Fibroblast of mammary gland (primary cell): ENCODE measurements around the gene WFIKKN1.
A peak's percentile ranks its signal among the peaks of the same experiment; 100 is the strongest.

Source experiments
- DNase-seq: peaks from one replicate; pipeline ENCODE4 v3.0.0-alpha.2; 2010; ENCODE audit warnings: low read depth
- H3K4me3 ChIP-seq: 2 replicates; pipeline ENCODE4 v1.5.1; 2011; ENCODE audit warnings: low read depth, mild to moderate bottlenecking, low read length, moderate library complexity; ENCODE audit not compliant: control insufficient read depth
- TF ChIP-seq, protein P1 (sequence below): conservative IDR thresholded peaks from 2 replicates; pipeline ENCODE4 v1.5.1; 2011; ENCODE audit warnings: low read depth, low read length, inconsistent platforms; ENCODE audit not compliant: control insufficient read depth, insufficient read depth

The WFIKKN1 gene

GRCh38 chr16:638034-638543 is 7.3 kb downstream of the WFIKKN1 start:
- DNase-seq, result no peak
- TF ChIP-seq, protein P1, sequence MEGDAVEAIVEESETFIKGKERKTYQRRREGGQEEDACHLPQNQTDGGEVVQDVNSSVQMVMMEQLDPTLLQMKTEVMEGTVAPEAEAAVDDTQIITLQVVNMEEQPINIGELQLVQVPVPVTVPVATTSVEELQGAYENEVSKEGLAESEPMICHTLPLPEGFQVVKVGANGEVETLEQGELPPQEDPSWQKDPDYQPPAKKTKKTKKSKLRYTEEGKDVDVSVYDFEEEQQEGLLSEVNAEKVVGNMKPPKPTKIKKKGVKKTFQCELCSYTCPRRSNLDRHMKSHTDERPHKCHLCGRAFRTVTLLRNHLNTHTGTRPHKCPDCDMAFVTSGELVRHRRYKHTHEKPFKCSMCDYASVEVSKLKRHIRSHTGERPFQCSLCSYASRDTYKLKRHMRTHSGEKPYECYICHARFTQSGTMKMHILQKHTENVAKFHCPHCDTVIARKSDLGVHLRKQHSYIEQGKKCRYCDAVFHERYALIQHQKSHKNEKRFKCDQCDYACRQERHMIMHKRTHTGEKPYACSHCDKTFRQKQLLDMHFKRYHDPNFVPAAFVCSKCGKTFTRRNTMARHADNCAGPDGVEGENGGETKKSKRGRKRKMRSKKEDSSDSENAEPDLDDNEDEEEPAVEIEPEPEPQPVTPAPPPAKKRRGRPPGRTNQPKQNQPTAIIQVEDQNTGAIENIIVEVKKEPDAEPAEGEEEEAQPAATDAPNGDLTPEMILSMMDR, result no peak
- H3K4me3 ChIP-seq, result no peak overlapping the region

GRCh38 chr16:638836-639235 is 8.1 kb downstream of the WFIKKN1 start:
- TF ChIP-seq, protein P1, result no peak
- no peak overlapping the region for H3K4me3 ChIP-seq
- DNase-seq, result no peak

- no peak overlapping the region for H3K4me3 ChIP-seq
- TF ChIP-seq, protein P1, result no peak
- DNase-seq, result no peak
Measured at GRCh38 chr16:640614-641013, 9.8 kb downstream of the WFIKKN1 start.

- TF ChIP-seq, protein P1, result no peak
- DNase-seq, result peak; percentile 70
- H3K4me3 ChIP-seq, result peak within 1 kb of the TSS; percentile 57
Measured at GRCh38 chr16:641326-642188, 10.8 kb downstream of the WFIKKN1 start, which contains the start of gene MCRIP2. MCRIP2 (plus strand) TSS chr16:641828; CDS start chr16:641992, 164 bp downstream.

DNA sequence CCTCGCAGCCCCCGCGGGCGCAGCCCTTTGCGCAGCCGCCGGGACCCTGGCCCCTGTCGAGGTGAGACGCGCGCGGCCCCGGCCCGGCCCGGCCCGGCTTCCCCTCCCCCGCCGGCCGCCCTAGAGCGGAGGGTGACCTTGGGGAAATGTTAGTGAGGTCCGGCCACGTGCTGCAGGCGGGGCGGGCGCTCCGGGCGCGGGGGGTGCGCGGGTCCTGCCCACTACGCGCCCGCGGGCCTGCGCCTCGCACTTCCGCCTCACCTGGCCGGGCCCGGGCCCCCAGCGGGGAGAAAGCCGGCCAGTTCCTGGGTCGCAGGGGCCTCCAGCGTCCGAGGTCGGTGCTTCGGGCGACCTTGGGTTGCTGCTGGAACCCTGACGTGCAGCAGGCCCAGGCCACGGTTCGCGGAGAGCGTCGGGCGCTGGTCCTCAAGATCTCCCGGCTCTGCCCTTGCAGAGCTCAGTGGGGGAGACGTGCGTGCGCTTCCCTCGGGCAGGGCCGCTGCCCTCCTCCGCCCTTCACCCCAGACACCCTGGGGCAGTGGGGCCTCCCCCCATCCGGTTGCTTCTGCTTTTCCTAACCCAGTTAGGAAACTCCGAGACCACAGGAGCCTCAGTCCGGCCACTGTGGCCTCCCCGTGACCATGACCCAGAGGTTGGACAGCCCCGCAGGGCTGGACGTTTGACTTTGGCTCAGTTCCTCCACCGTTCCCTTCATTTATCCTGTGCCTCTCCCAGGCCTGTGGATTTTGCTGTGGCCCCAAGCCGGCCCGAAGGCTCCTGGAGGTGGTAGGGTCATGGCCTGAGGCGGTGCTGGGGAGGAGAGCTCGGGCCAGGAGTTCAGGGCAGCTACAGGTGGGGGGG is 11.6 kb downstream of the WFIKKN1 start:
- peak overlapping the region; percentile 57 for H3K4me3 ChIP-seq
- DNase-seq, result no peak
- TF ChIP-seq, protein P1, result no peak

DNA sequence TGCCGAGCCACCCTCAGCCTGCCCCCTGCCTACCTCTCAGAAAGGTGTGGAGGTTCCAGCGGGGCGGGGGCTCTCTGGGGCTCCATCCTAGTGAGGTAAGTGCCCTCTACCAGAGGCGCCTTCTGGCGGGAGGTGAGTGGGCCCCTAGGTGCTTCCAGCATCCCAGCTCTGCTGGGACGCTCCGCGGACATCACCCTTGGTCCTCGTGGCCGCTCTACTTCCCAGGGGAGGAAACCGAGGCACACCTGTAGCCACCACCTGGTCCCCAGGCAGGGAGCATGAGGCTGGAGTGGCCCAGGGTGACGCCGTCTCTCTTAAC is 12.2 kb downstream of the WFIKKN1 start:
- TF ChIP-seq, protein P1, result no peak
- H3K4me3 ChIP-seq, result peak overlapping the region; percentile 57
- no peak for DNase-seq
